SK-N-MC (cell line): ENCODE measurements around the gene PRICKLE4.

Source experiments
- EZH2 ChIP-seq: fragments of 200-600 bp; sonication (generic); IDR thresholded peaks from one replicate; pipeline ENCODE4 v1.6.1; 2017; ENCODE audit warnings: antibody characterized with exemption
- POLR2AphosphoS5 ChIP-seq: IDR thresholded peaks from 2 replicates; pipeline ENCODE4 v1.6.1; 2012; ENCODE audit warnings: mild to moderate bottlenecking, low read depth, low read length, borderline replicate concordance

GRCh38 chr6:41755895-41756294, 24.7 kb upstream of the PRICKLE4 start:
- no peak for TF ChIP-seq EZH2
- TF ChIP-seq POLR2AphosphoS5, result no peak
